8988T (cell line): ENCODE data around the gene CCDC174.

Experiments
- DNase-seq: peaks from one replicate; pipeline ENCODE4 v3.0.0; 2011

CCDC174 gene

GRCh38 chr3:14706096-14706495 is 54.5 kb downstream of the CCDC174 start:
- no peak for DNase-seq

DNA sequence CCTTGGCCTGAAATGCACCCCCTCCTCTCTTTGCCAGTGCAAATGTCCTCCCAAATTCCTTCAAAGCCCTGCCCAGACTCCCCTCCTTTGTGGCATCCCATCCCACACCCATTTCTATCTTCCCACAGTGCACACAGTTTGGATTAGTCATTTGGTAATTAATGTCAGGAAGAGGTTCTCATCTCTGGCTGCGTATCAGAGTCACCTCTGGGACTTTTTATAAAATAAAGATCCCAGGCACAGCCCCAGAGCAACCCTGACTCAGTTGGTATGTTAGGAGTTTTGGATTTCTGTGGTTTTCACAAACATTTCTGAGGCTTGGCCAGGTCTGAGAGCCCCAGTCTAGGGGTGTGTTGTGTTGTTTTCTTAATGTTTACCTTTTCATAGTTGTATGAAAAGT is 65.0 kb downstream of the CCDC174 start:
- no peak for DNase-seq

- no peak for DNase-seq
Measured at GRCh38 chr3:14717307-14717706, 65.7 kb downstream of the CCDC174 start.

- no peak for DNase-seq
Measured at GRCh38 chr3:14718539-14718938, 67.0 kb downstream of the CCDC174 start.

GRCh38 chr3:14719006-14719405 is 67.4 kb downstream of the CCDC174 start:
- no peak for DNase-seq

- no peak for DNase-seq
Measured at GRCh38 chr3:14721126-14721864, 69.7 kb downstream of the CCDC174 start.
